Gastroesophageal sphincter (tissue), 4 donors: Measurements from ENCODE around the gene FRMD1. TPM values are rescaled to one million over a fixed set of nuclear protein-coding genes. Genes with fewer than 3 reads are reported as not detected.

Experiments
- ATAC-seq: fragments of 150-250 bp; one replicate; pipeline ENCODE4 v1.9.1; 2016; ENCODE audit warnings: mild to moderate bottlenecking, moderate library complexity
- H3K27ac ChIP-seq, 4 donors: fragments of 200-600 bp; sonication (generic) in 3 of 4; 1 replicate in 3 of 4; 2 replicates in 1 of 4; pipeline ENCODE4 v1.5.1; 2016 to 2019
- H3K27me3 ChIP-seq: fragments of 200-600 bp; sonication (generic); one replicate; pipeline ENCODE4 v1.5.1; 2019
- H3K36me3 ChIP-seq, 2 donors: fragments of 200-600 bp; sonication (generic); one replicate each; pipeline ENCODE4 v1.5.1; 2019; ENCODE audit warnings: control low read depth in 1 of 2
- H3K4me1 ChIP-seq, 3 donors: fragments of 200-600 bp; sonication (generic); 1 replicate in 2 of 3; 2 replicates in 1 of 3; pipeline ENCODE4 v1.5.1; 2016 to 2019; ENCODE audit warnings: control low read depth in 2 of 3
- H3K4me3 ChIP-seq, 2 donors: fragments of 200-600 bp; sonication (generic); one replicate each; pipeline ENCODE4 v1.5.1; 2019; ENCODE audit warnings: mild to moderate bottlenecking in 1 of 2, moderate library complexity in 1 of 2
- H3K9me3 ChIP-seq, 3 donors: fragments of 200-600 bp; sonication (generic); one replicate each; pipeline ENCODE4 v1.5.1; 2017 to 2019; ENCODE audit warnings: control low read depth in 2 of 3
- EP300 ChIP-seq: sonication (generic); formaldehyde crosslinking; IDR thresholded peaks from one replicate; pipeline ENCODE4 v1.6.1; 2017; ENCODE audit warnings: antibody characterized with exemption, mild to moderate bottlenecking
- POLR2A ChIP-seq, 2 donors: fragments of 450-650 bp; IDR thresholded peaks; one replicate each; pipeline ENCODE4 v1.6.1; 2017; ENCODE audit warnings: antibody characterized with exemption in 2 of 2, mild to moderate bottlenecking in 2 of 2, moderate library complexity in 1 of 2
- POLR2AphosphoS5 ChIP-seq: sonication (generic); formaldehyde crosslinking; IDR thresholded peaks from one replicate; pipeline ENCODE4 v1.6.1; 2017; ENCODE audit warnings: antibody characterized with exemption
- WGBS, 2 donors: methylation state at CpG; one replicate each; pipeline ENCODE4 v1.1.5; 2018; ENCODE audit warnings: low coverage in 1 of 2; 5-methylcytosine and 5-hydroxymethylcytosine counted together
- total RNA-seq, 4 donors: library from RNA; depleted of rRNA; stranded (reverse); fragments of >200 nt; gene quantifications; one replicate each; pipeline ENCODE4 v1.1.0, GENCODE V29; 2016
- TF ChIP-seq, protein P1 (sequence below), 4 experiments: fragments of 200-600 bp in 2 of 4; fragments of 450-650 bp in 2 of 4; sonication (generic) in 1 of 4; IDR thresholded peaks; one replicate each; pipeline ENCODE4 v1.5.1; 2017 to 2019; ENCODE audit warnings: antibody characterized with exemption in 4 of 4, mild to moderate bottlenecking in 2 of 4, moderate library complexity in 2 of 4

FRMD1 gene
- total RNA-seq, 4 donors from 2014 or later: 0.10 to 0.54 (median 0.23) TPM; not detected in 1

DNA sequence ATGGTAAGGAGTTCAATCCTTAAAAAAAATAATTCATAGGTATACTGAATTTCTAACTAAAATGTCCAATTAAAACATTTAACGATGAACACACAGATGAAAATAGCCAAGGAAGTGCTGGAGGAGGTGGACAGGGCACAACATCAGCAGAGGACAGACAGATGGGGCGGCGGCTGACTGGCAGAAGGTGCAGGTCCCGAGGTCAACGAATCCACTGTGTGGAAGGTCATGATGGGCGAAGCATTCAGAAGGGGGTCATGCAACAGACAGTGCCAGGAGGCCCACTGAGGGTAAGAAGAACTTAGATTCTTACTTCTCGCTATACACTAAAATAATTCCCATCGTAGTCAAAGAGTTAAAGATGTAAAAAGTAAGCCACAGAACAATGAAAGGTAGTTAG, 34.2 kb upstream of the FRMD1 start:
- 82 to 95% methylated on average over 3 to 8 of the region's 8 CpGs for WGBS, 2 donors

DNA sequence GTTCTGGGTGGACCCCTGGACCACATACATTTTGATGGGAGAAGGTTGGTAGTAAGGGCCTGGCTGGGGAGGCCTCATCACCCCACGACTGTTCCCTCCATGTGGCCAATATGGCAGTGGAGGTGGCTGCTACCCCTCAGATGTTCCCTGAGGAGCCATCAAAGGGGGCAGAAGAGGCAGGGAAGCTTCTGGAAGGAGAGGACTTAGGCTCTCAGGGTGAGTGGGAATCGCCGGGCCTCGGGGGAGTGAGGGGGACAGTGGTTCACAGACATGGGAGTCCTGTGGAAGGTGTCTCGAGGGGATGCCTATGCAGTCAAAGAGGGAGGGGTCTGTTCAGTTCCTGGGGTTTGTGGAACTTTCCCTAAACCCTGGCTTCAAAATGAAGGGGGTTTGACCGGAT, 32.9 kb upstream of the FRMD1 start:
- H3K27me3 ChIP-seq: no peaks in the 10 kb centered on the region
- H3K4me3 ChIP-seq: no peak overlapping the region
- ATAC-seq: no peak
- peaks cover 0 to 12% (median 0%) of the 10 kb centered on the region in 3 donors for H3K4me1 ChIP-seq
- no peaks in the 10 kb centered on the region for H3K36me3 ChIP-seq
- no peaks in the 10 kb centered on the region for H3K9me3 ChIP-seq
- TF ChIP-seq EP300: no peak
- TF ChIP-seq, protein P1, sequence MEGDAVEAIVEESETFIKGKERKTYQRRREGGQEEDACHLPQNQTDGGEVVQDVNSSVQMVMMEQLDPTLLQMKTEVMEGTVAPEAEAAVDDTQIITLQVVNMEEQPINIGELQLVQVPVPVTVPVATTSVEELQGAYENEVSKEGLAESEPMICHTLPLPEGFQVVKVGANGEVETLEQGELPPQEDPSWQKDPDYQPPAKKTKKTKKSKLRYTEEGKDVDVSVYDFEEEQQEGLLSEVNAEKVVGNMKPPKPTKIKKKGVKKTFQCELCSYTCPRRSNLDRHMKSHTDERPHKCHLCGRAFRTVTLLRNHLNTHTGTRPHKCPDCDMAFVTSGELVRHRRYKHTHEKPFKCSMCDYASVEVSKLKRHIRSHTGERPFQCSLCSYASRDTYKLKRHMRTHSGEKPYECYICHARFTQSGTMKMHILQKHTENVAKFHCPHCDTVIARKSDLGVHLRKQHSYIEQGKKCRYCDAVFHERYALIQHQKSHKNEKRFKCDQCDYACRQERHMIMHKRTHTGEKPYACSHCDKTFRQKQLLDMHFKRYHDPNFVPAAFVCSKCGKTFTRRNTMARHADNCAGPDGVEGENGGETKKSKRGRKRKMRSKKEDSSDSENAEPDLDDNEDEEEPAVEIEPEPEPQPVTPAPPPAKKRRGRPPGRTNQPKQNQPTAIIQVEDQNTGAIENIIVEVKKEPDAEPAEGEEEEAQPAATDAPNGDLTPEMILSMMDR (IDR thresholded peaks at IDR 0.05): no peak
- no peak for TF ChIP-seq POLR2AphosphoS5
- no peak for TF ChIP-seq POLR2A (IDR thresholded peaks at IDR 0.05)
- WGBS, 2 donors: 93 to 100% methylated on average over 1 to 4 of the region's 6 CpGs
- no peak overlapping the region for H3K27ac ChIP-seq

More for the DNA sequence above, 34.2 kb upstream of the FRMD1 start:
- H3K4me1 ChIP-seq: no peaks in the 10 kb centered on the region
- H3K4me3 ChIP-seq: no peak overlapping the region
- ATAC-seq: no peak
- no peak overlapping the region for H3K27ac ChIP-seq
- H3K27me3 ChIP-seq: no peaks in the 10 kb centered on the region
- H3K36me3 ChIP-seq: no peaks in the 10 kb centered on the region
- H3K9me3 ChIP-seq: no peaks in the 10 kb centered on the region
- TF ChIP-seq, protein P1 (IDR thresholded peaks at IDR 0.05): no peak
- TF ChIP-seq EP300 (no peak), POLR2AphosphoS5 (no peak), POLR2A (IDR thresholded peaks at IDR 0.05) (no peak)

DNA sequence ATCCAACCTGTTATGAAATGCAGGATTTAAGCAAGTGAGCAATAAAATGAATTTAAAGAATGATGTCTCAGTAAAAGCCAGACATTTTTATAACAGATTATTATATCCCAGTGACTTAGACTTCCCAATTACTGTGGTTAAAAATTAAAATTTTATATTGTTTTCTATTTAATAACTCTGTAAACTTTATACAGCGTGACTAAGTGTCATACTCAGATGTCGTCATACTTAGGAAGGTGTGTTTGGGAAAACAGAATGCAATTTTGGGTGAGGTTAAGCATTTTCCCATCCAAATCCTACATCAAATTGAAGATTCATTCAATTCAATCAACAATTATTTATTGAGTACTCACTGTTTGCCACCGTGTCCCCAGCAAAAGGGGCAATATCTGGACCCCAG, 31.4 kb upstream of the FRMD1 start:
- no peak for ATAC-seq
- TF ChIP-seq, protein P1 (IDR thresholded peaks at IDR 0.05): no peak
- TF ChIP-seq POLR2A (IDR thresholded peaks at IDR 0.05): no peak
- TF ChIP-seq POLR2AphosphoS5: no peak
- TF ChIP-seq EP300: no peak
- Histone ChIP-seq H3K4me3 (no peak overlapping the region), H3K4me1 (peaks cover 0 to 13% (median 0%) of the 10 kb centered on the region in 3 donors), H3K36me3 (no peaks in the 10 kb centered on the region), H3K9me3 (no peaks in the 10 kb centered on the region), H3K27ac (no peak overlapping the region), H3K27me3 (no peaks in the 10 kb centered on the region)
- WGBS, 2 donors: 67 to 96% methylated on average over 2 to 3 of the region's 3 CpGs

DNA sequence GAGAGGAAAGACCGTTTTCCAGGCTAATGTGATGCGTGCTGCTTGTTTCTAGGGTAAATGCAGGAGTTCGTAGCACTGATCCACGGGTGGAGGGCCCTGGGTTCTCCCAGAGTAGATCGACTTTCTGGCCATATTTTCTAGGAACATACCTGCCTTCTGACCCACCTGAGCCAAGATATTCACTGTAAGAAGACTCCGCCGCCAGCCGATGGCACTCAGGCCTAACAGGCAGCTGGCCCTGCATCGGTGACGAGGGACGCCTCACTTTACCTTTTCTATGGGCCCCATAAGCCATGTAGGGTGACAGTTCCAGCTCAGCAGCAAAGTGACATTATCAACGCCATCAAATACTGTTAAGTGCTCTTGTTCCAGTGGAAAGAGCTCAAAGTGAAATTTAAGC, 30.2 kb upstream of the FRMD1 start:
- Histone ChIP-seq H3K36me3 (no peaks in the 10 kb centered on the region), H3K27me3 (peaks cover under 1% of the 10 kb centered on the region), H3K4me1 (peaks cover 0 to 13% (median 0%) of the 10 kb centered on the region in 3 donors), H3K9me3 (no peaks in the 10 kb centered on the region), H3K4me3 (no peak overlapping the region), H3K27ac (no peak overlapping the region)
- 95 to 100% methylated on average over 3 to 12 of the region's 12 CpGs for WGBS, 2 donors
- ATAC-seq: no peak
- TF ChIP-seq, protein P1 (IDR thresholded peaks at IDR 0.05): no peak
- no peak for TF ChIP-seq POLR2AphosphoS5
- no peak for TF ChIP-seq POLR2A (IDR thresholded peaks at IDR 0.05)
- TF ChIP-seq EP300: no peak

DNA sequence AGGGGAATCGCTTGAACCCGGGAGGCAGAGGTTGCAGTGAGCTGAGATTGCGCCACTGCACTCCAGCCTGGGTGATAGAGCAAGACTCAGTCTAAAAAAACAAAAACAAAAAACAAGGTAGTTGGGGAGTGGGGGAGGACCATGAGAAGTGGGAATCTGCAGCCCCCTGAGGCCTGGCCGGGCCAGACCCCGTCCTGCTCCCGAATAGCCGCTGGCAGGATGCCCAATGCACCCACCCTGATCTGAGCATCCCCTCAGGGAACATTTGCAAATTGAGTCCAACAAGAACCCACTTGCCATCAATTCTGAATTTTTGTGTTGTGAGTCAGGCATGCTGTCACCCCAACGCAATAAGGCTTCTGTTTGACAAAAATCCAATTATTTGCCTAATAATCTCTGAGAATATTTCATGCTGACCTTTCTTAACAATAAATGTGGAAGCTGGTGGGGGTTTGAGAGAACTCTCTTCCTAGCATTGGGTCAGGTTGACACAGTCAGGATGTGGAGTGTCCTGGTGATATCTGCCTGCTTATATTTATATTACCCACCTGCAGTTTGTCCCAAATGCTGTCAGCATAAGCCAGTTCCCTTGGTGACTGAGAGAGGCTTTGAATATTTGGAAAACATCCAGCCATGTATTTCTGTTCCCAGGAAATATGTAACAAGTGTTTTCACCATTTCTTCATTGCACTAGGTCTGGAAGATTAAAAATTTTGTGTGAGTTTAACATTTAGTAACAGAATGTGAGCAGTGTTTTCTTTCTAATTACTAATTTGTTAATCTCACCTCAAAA, 28.4 kb upstream of the FRMD1 start:
- H3K4me1 ChIP-seq: peaks cover 0 to 13% (median 0%) of the 10 kb centered on the region in 3 donors
- peak; percentile 33 for ATAC-seq
- H3K36me3 ChIP-seq: no peaks in the 10 kb centered on the region
- H3K27ac ChIP-seq: no peak overlapping the region
- H3K27me3 ChIP-seq: peaks cover 15% of the 10 kb centered on the region
- no peaks in the 10 kb centered on the region for H3K9me3 ChIP-seq
- H3K4me3 ChIP-seq: no peak overlapping the region
- peak; percentile 31 for TF ChIP-seq POLR2AphosphoS5
- no peak for TF ChIP-seq POLR2A (IDR thresholded peaks at IDR 0.05)
- WGBS, 2 donors: 35 to 40% methylated on average over 3 to 7 of the region's 8 CpGs
